ENCODE measurements around the gene ACTN2. TPM values are rescaled to one million over a fixed set of nuclear protein-coding genes. Genes with fewer than 3 reads are reported as not detected.

The ACTN2 gene
- polyA plus RNA-seq (2013, experiment 1 of 2): 0.25 TPM
- polyA plus RNA-seq (2013, experiment 2 of 2): 0.19 TPM

- peak; percentile 46 for DNase-seq (ENCODE audit: low spot score)
- Histone ChIP-seq H2BK120ac (ENCODE audit: low read depth, low read length) (peak within 1 kb of the TSS; percentile 77), H4K8ac (ENCODE audit: low read depth, low read length) (peak within 1 kb of the TSS; percentile 57)
Measured at GRCh38 chr1:236685917-236686814, at the start of gene ACTN2. TSS of gene ACTN2 (plus strand) at chr1:236686499. CDS start at chr1:236686674, 175 bp downstream.

GRCh38 chr1:236638945-236639344 lies 47.4 kb upstream of the ACTN2 start:
- H2BK15ac ChIP-seq (ENCODE audit: low read length): no peak overlapping the region
- H3K23ac ChIP-seq (ENCODE audit: low read depth, low read length, poor library complexity): no peak overlapping the region
- no peak overlapping the region for H2BK5ac ChIP-seq (ENCODE audit: low read length)
- no peak overlapping the region for H3K9ac ChIP-seq (ENCODE audit: low read depth, low read length, poor library complexity)
- no peak overlapping the region for H4K91ac ChIP-seq (ENCODE audit: low read depth, low read length, poor library complexity)
- H3K4ac ChIP-seq (ENCODE audit: low read length): no peak overlapping the region
- no peak overlapping the region for H3K14ac ChIP-seq (ENCODE audit: low read length)
- H3K27ac ChIP-seq (replicated peaks; ENCODE audit: low read length): no peak overlapping the region
- no peaks in the 10 kb centered on the region for H3K36me3 ChIP-seq (replicated peaks in 1 of 2; ENCODE audit: control insufficient read depth in 2 of 2, insufficient read depth in 2 of 2, low read length in 2 of 2)
- WGBS, 2 donors (ENCODE audit: extremely low coverage in 2 of 2, insufficient read length in 2 of 2, insufficient replicate concordance in 1 of 2): no CpG with 5 or more reads among the region's 13 CpGs
- H3K4me1 ChIP-seq (ENCODE audit: control insufficient read depth in 2 of 2, insufficient read depth in 1 of 2, low read depth in 1 of 2, low read length in 2 of 2): no peaks in the 10 kb centered on the region
- no peak overlapping the region for H2BK12ac ChIP-seq (ENCODE audit: low read length)
- H3K18ac ChIP-seq (ENCODE audit: low read length): no peak overlapping the region
- no peak overlapping the region for H3K4me3 ChIP-seq (ENCODE audit: low read length in 2 of 2)
- no peak for DNase-seq (ENCODE audit: low spot score)
- no peak overlapping the region for H4K8ac ChIP-seq (ENCODE audit: low read depth, low read length)
- no peak overlapping the region for H2AK5ac ChIP-seq (ENCODE audit: low read depth, low read length)
- H3K4me2 ChIP-seq (ENCODE audit: insufficient read depth, low read length, poor library complexity, severe bottlenecking): no peak overlapping the region
- peaks cover 0 to 2% (median 0%) of the 10 kb centered on the region in 3 experiments for H3K27me3 ChIP-seq (ENCODE audit: control insufficient read depth in 3 of 3, insufficient read depth in 3 of 3, low read depth in 1 of 3, low read length in 3 of 3)
- no peaks in the 10 kb centered on the region for H3K9me3 ChIP-seq (replicated peaks in 1 of 2; ENCODE audit: control insufficient read depth in 2 of 2, insufficient read depth in 1 of 2, low read depth in 1 of 2, low read length in 2 of 2)
- no peak overlapping the region for H2BK120ac ChIP-seq (ENCODE audit: low read depth, low read length)
- H3K79me1 ChIP-seq (ENCODE audit: low read depth, low read length): no peaks in the 10 kb centered on the region
- no peak overlapping the region for H2AFZ ChIP-seq (ENCODE audit: low read length)

More at GRCh38 chr1:236685917-236686814, at the start of gene ACTN2:
- Histone ChIP-seq H3K27me3 (ENCODE audit: control insufficient read depth in 3 of 3, insufficient read depth in 3 of 3, low read depth in 1 of 3, low read length in 3 of 3) (peaks cover 5 to 36% (median 16%) of the 10 kb centered on the region in 3 experiments), H2BK5ac (ENCODE audit: low read length) (peak within 1 kb of the TSS; percentile 41), H3K18ac (ENCODE audit: low read length) (peak within 1 kb of the TSS; percentile 96), H3K4me3 (ENCODE audit: low read length in 2 of 2) (peak within 1 kb of the TSS; percentile 37 to 77), H2BK15ac (ENCODE audit: low read length) (no peak within 1 kb of the TSS), H3K14ac (ENCODE audit: low read length) (peak within 1 kb of the TSS; percentile 86), H3K4me1 (ENCODE audit: control insufficient read depth in 2 of 2, insufficient read depth in 1 of 2, low read depth in 1 of 2, low read length in 2 of 2) (peaks cover 0 to 7% of the 10 kb centered on the region in 2 donors), H3K27ac (replicated peaks; ENCODE audit: low read length) (no peak within 1 kb of the TSS), H2AK5ac (ENCODE audit: low read depth, low read length) (peak within 1 kb of the TSS; percentile 49), H4K91ac (ENCODE audit: low read depth, low read length, poor library complexity) (no peak within 1 kb of the TSS), H3K9me3 (replicated peaks in 1 of 2; ENCODE audit: control insufficient read depth in 2 of 2, insufficient read depth in 1 of 2, low read depth in 1 of 2, low read length in 2 of 2) (peaks cover 0 to 6% of the 10 kb centered on the region in 2 donors), H3K4me2 (ENCODE audit: insufficient read depth, low read length, poor library complexity, severe bottlenecking) (peak within 1 kb of the TSS; percentile 88), H3K4ac (ENCODE audit: low read length) (no peak within 1 kb of the TSS), H3K36me3 (replicated peaks in 1 of 2; ENCODE audit: control insufficient read depth in 2 of 2, insufficient read depth in 2 of 2, low read length in 2 of 2) (no peaks in the 10 kb centered on the region), H3K9ac (ENCODE audit: low read depth, low read length, poor library complexity) (peak within 1 kb of the TSS; percentile 80), H2BK12ac (ENCODE audit: low read length) (peak within 1 kb of the TSS; percentile 65), H3K79me1 (ENCODE audit: low read depth, low read length) (no peaks in the 10 kb centered on the region), H3K23ac (ENCODE audit: low read depth, low read length, poor library complexity) (peak within 1 kb of the TSS; percentile 50), H2AFZ (ENCODE audit: low read length) (peak within 1 kb of the TSS; percentile 100)
- WGBS, 2 donors (ENCODE audit: extremely low coverage in 2 of 2, insufficient read length in 2 of 2, insufficient replicate concordance in 1 of 2): no CpG with 5 or more reads among the region's 93 CpGs

DNA sequence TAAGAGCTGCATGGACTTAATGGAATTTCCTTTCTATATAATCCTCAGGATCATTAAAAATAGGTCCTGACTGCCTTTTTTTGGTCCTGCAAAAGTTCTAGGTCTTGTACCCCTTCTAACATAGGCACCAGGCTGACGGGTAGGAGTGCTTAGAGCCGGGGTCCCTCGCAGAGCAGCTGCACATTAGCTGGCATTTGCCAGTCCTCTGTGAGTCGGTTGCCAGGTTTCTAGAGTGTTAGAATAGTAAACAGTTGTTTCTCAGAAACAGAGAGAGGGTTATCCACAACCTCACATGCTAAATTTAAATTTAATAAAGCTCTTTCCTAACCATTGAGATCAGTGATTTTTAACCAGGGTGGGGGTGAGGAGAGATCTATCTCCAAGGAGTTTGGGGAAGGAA lies 46.6 kb upstream of the ACTN2 start:
- Histone ChIP-seq H3K27me3 (ENCODE audit: control insufficient read depth in 3 of 3, insufficient read depth in 3 of 3, low read depth in 1 of 3, low read length in 3 of 3) (peaks cover 0 to 2% (median 0%) of the 10 kb centered on the region in 3 experiments), H3K27ac (replicated peaks; ENCODE audit: low read length) (no peak overlapping the region), H3K18ac (ENCODE audit: low read length) (no peak overlapping the region), H3K4me1 (ENCODE audit: control insufficient read depth in 2 of 2, insufficient read depth in 1 of 2, low read depth in 1 of 2, low read length in 2 of 2) (no peaks in the 10 kb centered on the region), H2BK12ac (ENCODE audit: low read length) (no peak overlapping the region), H3K4me2 (ENCODE audit: insufficient read depth, low read length, poor library complexity, severe bottlenecking) (no peak overlapping the region), H3K4ac (ENCODE audit: low read length) (no peak overlapping the region), H3K36me3 (replicated peaks in 1 of 2; ENCODE audit: control insufficient read depth in 2 of 2, insufficient read depth in 2 of 2, low read length in 2 of 2) (no peaks in the 10 kb centered on the region), H3K9me3 (replicated peaks in 1 of 2; ENCODE audit: control insufficient read depth in 2 of 2, insufficient read depth in 1 of 2, low read depth in 1 of 2, low read length in 2 of 2) (no peaks in the 10 kb centered on the region), H4K91ac (ENCODE audit: low read depth, low read length, poor library complexity) (no peak overlapping the region), H2BK120ac (ENCODE audit: low read depth, low read length) (no peak overlapping the region), H4K8ac (ENCODE audit: low read depth, low read length) (no peak overlapping the region), H2AK5ac (ENCODE audit: low read depth, low read length) (no peak overlapping the region), H3K4me3 (ENCODE audit: low read length in 2 of 2) (no peak overlapping the region), H2BK15ac (ENCODE audit: low read length) (no peak overlapping the region), H3K9ac (ENCODE audit: low read depth, low read length, poor library complexity) (no peak overlapping the region), H3K14ac (ENCODE audit: low read length) (no peak overlapping the region), H2BK5ac (ENCODE audit: low read length) (no peak overlapping the region), H3K79me1 (ENCODE audit: low read depth, low read length) (no peaks in the 10 kb centered on the region), H2AFZ (ENCODE audit: low read length) (no peak overlapping the region), H3K23ac (ENCODE audit: low read depth, low read length, poor library complexity) (no peak overlapping the region)
- no CpG with 5 or more reads among the region's 4 CpGs for WGBS, 2 donors (ENCODE audit: extremely low coverage in 2 of 2, insufficient read length in 2 of 2, insufficient replicate concordance in 1 of 2)
- no peak for DNase-seq (ENCODE audit: low spot score)

DNA sequence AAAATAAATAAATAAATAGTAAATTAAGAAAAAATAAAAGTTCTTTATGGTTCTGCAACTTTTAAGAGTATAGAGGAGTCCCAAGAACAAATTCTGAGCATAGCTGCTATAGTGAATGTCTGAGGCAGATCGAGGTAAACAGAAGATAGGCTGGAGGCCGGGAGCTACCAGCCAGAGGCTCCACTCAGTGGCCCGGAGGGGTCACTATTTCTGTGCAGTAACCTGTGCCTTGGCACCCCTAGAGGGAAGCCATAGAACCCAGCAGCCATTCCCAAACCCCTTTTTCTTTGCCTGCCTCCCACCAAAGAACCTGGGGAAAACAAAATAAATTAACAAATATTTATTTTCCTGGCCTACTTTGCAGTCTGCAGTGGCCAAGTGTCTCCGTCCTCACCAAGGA lies 43.5 kb upstream of the ACTN2 start:
- Histone ChIP-seq H3K27me3 (ENCODE audit: control insufficient read depth in 3 of 3, insufficient read depth in 3 of 3, low read depth in 1 of 3, low read length in 3 of 3) (peaks cover 0 to 2% (median 0%) of the 10 kb centered on the region in 3 experiments), H2BK120ac (ENCODE audit: low read depth, low read length) (no peak overlapping the region), H3K27ac (replicated peaks; ENCODE audit: low read length) (no peak overlapping the region), H3K4me1 (ENCODE audit: control insufficient read depth in 2 of 2, insufficient read depth in 1 of 2, low read depth in 1 of 2, low read length in 2 of 2) (no peaks in the 10 kb centered on the region), H3K9ac (ENCODE audit: low read depth, low read length, poor library complexity) (no peak overlapping the region), H2BK15ac (ENCODE audit: low read length) (no peak overlapping the region), H3K4ac (ENCODE audit: low read length) (no peak overlapping the region), H2AK5ac (ENCODE audit: low read depth, low read length) (no peak overlapping the region), H2BK12ac (ENCODE audit: low read length) (no peak overlapping the region), H3K18ac (ENCODE audit: low read length) (no peak overlapping the region), H2AFZ (ENCODE audit: low read length) (no peak overlapping the region), H3K14ac (ENCODE audit: low read length) (no peak overlapping the region), H3K36me3 (replicated peaks in 1 of 2; ENCODE audit: control insufficient read depth in 2 of 2, insufficient read depth in 2 of 2, low read length in 2 of 2) (no peaks in the 10 kb centered on the region), H3K9me3 (replicated peaks in 1 of 2; ENCODE audit: control insufficient read depth in 2 of 2, insufficient read depth in 1 of 2, low read depth in 1 of 2, low read length in 2 of 2) (no peaks in the 10 kb centered on the region), H3K79me1 (ENCODE audit: low read depth, low read length) (no peaks in the 10 kb centered on the region), H3K4me3 (ENCODE audit: low read length in 2 of 2) (no peak overlapping the region), H3K4me2 (ENCODE audit: insufficient read depth, low read length, poor library complexity, severe bottlenecking) (no peak overlapping the region), H2BK5ac (ENCODE audit: low read length) (no peak overlapping the region), H3K23ac (ENCODE audit: low read depth, low read length, poor library complexity) (no peak overlapping the region), H4K8ac (ENCODE audit: low read depth, low read length) (no peak overlapping the region), H4K91ac (ENCODE audit: low read depth, low read length, poor library complexity) (no peak overlapping the region)
- WGBS, 2 donors (ENCODE audit: extremely low coverage in 2 of 2, insufficient read length in 2 of 2, insufficient replicate concordance in 1 of 2): no CpG with 5 or more reads among the region's 4 CpGs
- no peak for DNase-seq (ENCODE audit: low spot score)
